ENCODE results near the gene OSBPL5.
"Not testable (repeated sequence)": the region's sequence is repeated elsewhere in the genome, so short reads cannot be mapped to it uniquely, and the experiment has no call there.

Gene OSBPL5

DNA sequence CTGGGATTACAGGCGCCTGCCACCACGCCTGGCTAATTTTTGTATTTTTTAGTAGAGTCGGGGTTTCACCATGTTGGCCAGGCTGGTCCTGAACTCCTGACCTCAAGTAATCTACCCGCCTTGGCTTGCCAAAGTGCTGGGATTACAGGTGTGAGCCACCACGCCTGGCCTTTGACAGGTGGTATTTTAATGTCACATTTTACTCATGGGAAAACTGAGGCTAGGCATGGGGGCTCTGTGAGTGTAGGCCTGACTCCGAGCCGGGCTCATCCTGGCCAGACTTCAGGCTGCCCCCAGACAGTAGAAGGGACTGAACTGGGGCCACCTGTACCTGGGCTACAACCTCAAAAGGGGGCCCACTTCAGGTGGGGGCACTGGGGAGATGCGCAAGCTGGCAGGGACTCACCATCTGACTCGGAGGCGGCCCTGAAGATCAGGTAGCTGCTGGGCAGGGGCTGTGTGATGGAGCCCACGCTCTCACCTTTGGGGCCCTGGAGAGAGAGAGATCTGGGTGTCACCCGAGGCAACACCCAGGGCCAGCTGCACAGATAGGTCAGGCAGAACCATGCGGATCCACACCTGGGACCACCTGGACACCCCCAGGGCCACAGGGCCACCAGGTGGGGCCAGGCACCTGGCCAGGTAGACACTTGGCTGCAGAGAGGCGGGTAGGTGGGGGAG is 45.8 kb downstream of the OSBPL5 start:
- Histone ChIP-seq H3K4me3 (ENCODE audit: low read length) (no peak overlapping the region), H3K9ac (ENCODE audit: low read length) (no peak overlapping the region), H3K27ac (ENCODE audit: low read depth, low read length) (no peak overlapping the region), H3K27me3 (ENCODE audit: control insufficient read depth, insufficient read depth, low read length) (no peaks in the 10 kb centered on the region), H3K36me3 (ENCODE audit: control insufficient read depth, insufficient read depth, low read length) (peaks cover 10% of the 10 kb centered on the region), H3K4me1 (ENCODE audit: control insufficient read depth, insufficient read depth, low read length) (peaks cover 16% of the 10 kb centered on the region)

DNA sequence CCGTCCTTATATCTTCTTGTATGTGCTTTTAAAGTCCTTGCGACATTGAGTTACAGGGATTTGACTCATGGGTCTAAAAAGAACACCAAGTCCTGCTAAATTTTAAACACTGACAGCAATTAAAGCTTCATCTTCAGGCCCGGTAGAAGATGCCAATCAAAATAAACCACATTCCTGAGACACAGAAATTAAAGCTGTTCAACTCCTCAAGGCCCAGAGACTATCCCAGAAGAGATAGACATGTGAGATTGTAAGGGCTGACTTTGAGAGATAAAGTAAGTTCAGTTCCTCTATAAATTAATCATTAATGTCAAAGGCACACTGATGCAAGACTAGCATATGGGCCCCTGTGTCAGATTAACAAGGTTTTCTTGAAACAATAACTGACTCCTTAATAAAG is 49.8 kb downstream of the OSBPL5 start:
- Histone ChIP-seq H3K27me3 (ENCODE audit: control insufficient read depth, insufficient read depth, low read length) (no peaks in the 10 kb centered on the region), H3K36me3 (ENCODE audit: control insufficient read depth, insufficient read depth, low read length) (peaks cover 8% of the 10 kb centered on the region), H3K9ac (ENCODE audit: low read length) (no peak overlapping the region), H3K4me3 (ENCODE audit: low read length) (no peak overlapping the region), H3K27ac (ENCODE audit: low read depth, low read length) (no peak overlapping the region), H3K4me1 (ENCODE audit: control insufficient read depth, insufficient read depth, low read length) (no peaks in the 10 kb centered on the region)

DNA sequence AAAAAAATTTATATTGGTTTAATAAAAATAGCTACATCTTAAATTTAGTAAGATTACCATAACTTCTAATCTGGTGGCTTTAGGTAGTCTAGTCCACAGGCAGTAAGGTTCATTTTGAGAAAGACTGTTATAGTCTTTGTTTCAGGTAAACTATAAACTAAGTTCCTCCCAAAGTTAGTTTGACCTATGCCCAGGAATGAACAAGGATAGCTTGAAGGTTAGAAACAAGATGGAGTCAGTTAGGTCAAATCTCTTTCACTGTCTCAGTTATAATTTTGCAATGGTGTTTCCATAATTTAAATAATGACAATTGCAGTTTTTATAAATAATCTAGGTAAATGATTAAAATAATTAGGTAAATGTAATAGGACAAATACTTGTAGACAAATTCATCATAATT is 51.4 kb downstream of the OSBPL5 start:
- H3K27ac ChIP-seq (ENCODE audit: low read depth, low read length); H3K4me3 ChIP-seq (ENCODE audit: low read length); H3K36me3 ChIP-seq (ENCODE audit: control insufficient read depth, insufficient read depth, low read length); H3K9ac ChIP-seq (ENCODE audit: low read length); H3K4me1 ChIP-seq (ENCODE audit: control insufficient read depth, insufficient read depth, low read length); H3K27me3 ChIP-seq (ENCODE audit: control insufficient read depth, insufficient read depth, low read length): not testable (repeated sequence)

DNA sequence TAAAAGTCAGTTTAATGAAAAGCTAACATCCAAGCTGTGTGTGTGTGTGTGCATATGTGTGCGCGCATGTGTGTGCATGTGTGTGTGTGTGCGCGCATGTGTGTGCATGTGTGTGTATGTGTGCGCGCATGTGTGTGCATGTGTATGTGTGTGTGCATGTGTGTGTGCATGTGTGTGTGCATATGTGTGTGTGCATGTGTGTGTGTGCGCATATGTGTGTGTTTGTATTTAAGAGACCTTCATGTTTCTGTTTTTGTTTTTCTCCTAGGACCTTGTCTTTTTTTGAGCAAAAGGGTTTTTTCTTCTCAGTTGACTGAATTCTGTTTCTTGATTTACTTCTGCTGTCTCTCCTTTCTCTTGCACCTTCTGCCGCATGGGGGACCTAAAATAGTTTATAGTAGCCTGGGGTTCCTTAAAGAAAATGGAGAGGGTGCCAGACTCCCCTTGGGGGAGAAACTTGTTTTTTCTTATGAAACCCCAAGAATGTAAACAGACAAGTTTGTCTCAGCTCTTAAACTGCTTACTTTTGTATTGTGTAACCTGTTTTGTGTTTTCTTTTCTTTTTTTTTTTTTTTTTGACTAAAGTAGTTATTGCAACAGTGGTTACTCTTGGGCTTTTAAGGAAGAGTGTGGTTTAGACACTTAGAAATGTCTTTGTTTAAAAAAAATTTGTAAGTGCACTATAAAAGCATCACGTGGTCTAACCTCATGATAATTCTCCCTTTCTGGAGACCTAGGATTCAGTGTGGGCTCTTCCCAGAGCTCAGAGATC is 53.0 kb downstream of the OSBPL5 start:
- no peaks in the 10 kb centered on the region for H3K4me1 ChIP-seq (ENCODE audit: control insufficient read depth, insufficient read depth, low read length)
- H3K27ac ChIP-seq (ENCODE audit: low read depth, low read length) = no peak overlapping the region
- H3K4me3 ChIP-seq (ENCODE audit: low read length) = no peak overlapping the region
- no peaks in the 10 kb centered on the region for H3K27me3 ChIP-seq (ENCODE audit: control insufficient read depth, insufficient read depth, low read length)
- H3K9ac ChIP-seq (ENCODE audit: low read length) = no peak overlapping the region
- peaks cover 6% of the 10 kb centered on the region for H3K36me3 ChIP-seq (ENCODE audit: control insufficient read depth, insufficient read depth, low read length)

DNA sequence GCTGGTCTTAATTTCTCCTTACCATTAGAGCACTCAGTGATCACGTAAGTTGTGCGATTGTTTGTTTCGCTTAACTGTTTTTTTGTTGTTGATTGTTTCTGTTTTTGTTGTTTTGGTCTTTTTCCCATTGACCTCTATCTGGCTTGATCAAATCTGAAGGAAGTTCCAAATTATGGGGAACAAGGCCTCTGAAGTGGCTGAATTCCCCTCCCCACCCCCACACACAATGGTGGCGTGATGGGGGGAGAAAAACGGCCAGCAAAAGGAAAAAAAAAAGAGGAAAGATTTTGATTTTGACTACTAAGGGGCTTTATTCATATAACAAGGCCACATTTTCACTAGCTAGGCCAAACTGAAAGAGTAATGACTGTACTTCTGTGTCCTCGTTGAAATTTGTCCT is 53.6 kb downstream of the OSBPL5 start:
- no peaks in the 10 kb centered on the region for H3K27me3 ChIP-seq (ENCODE audit: control insufficient read depth, insufficient read depth, low read length)
- H3K36me3 ChIP-seq (ENCODE audit: control insufficient read depth, insufficient read depth, low read length) = peaks cover 8% of the 10 kb centered on the region
- H3K27ac ChIP-seq (ENCODE audit: low read depth, low read length) = no peak overlapping the region
- no peak overlapping the region for H3K9ac ChIP-seq (ENCODE audit: low read length)
- no peaks in the 10 kb centered on the region for H3K4me1 ChIP-seq (ENCODE audit: control insufficient read depth, insufficient read depth, low read length)
- H3K4me3 ChIP-seq (ENCODE audit: low read length) = no peak overlapping the region

DNA sequence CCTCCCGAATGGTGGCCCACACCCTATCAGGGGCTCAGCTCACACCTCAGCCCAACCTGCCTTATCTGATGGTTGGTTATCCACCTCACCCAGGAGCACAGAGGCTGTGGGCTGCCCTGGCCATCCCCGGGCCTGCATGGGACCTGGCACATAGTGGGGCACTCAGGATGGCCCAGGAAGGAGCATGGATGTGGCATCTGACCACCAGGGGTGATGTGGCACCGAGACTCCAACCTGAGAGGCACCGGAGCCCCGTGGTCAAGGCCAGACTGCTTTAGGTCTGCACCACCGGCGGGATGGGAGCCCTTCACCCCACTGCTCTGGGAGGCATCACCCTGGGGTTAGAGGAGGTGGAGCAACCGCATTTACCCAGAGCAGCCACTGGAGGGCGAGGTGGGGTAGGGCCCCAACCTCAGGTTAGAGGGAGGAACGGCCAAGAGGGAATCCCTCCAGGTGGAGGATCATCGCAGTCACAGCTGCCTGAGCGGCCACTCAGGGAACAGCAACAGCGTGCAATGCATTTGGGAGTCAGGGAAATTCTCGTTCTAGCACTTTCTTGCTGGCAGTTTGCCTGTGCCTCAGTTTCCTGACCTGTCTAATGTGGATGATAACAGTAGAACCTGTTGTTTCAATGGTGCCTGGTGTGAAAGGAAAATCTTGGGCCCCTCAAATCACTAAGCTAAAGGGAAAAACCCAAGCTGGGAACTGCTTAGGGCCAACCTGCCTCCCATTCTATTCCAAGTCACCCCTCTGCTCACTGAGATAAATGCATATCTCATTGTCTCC is 55.0 kb downstream of the OSBPL5 start:
- Histone ChIP-seq H3K4me3 (ENCODE audit: low read length) (no peak overlapping the region), H3K36me3 (ENCODE audit: control insufficient read depth, insufficient read depth, low read length) (peaks cover 10% of the 10 kb centered on the region), H3K9ac (ENCODE audit: low read length) (no peak overlapping the region), H3K4me1 (ENCODE audit: control insufficient read depth, insufficient read depth, low read length) (no peaks in the 10 kb centered on the region), H3K27ac (ENCODE audit: low read depth, low read length) (no peak overlapping the region), H3K27me3 (ENCODE audit: control insufficient read depth, insufficient read depth, low read length) (no peaks in the 10 kb centered on the region)

DNA sequence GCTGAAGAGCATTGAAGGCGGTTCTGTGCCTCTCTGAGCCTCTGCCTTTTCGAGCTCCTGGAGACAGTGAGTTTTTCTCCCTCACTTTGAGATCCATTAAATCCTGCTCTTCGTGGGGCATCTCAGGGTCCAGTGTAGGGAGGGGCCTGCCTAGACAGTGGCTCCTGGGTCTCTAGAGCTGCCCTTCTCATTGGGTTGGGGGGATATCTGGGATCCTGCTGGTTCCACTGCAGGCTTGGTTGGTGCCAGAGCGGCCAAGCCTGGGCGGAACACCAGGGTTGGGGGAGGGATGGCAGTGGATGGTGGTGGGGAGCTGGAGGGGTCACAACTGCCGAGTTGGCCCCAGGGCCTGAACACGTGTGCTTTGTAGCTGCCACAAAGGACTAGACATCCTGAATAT is 55.7 kb downstream of the OSBPL5 start:
- Histone ChIP-seq H3K9ac (ENCODE audit: low read length) (no peak overlapping the region), H3K4me1 (ENCODE audit: control insufficient read depth, insufficient read depth, low read length) (no peaks in the 10 kb centered on the region), H3K27me3 (ENCODE audit: control insufficient read depth, insufficient read depth, low read length) (no peaks in the 10 kb centered on the region), H3K27ac (ENCODE audit: low read depth, low read length) (no peak overlapping the region), H3K36me3 (ENCODE audit: control insufficient read depth, insufficient read depth, low read length) (peaks cover 10% of the 10 kb centered on the region), H3K4me3 (ENCODE audit: low read length) (no peak overlapping the region)

DNA sequence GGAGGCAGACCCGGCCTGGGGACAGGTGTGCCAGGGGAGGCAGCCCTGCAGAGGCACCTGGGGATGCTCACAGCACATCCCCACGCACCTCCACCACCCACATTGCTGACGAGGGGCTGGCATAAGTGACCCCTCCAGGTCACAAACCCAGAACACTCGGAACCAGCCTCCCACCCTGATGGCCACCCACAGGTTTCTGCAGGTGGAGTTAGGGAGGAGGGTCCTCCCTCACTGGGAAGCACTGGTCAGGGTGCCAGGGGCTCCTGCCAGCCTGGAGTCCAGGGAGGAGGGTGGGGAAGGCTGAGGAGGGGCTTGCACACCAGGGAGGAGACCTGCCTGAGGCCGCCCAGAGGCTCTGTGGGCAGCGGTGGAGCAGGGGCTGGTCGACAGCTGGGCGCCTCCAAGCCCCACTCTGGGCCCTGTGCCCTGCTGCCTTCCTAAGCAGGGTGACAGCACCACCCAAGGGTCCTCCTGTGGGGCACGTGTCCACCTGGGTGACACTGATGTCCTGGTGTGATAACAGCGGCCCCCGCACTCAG is 56.9 kb downstream of the OSBPL5 start:
- Histone ChIP-seq H3K27ac (ENCODE audit: low read depth, low read length) (no peak overlapping the region), H3K9ac (ENCODE audit: low read length) (no peak overlapping the region), H3K4me3 (ENCODE audit: low read length) (no peak overlapping the region), H3K27me3 (ENCODE audit: control insufficient read depth, insufficient read depth, low read length) (no peaks in the 10 kb centered on the region), H3K4me1 (ENCODE audit: control insufficient read depth, insufficient read depth, low read length) (no peaks in the 10 kb centered on the region), H3K36me3 (ENCODE audit: control insufficient read depth, insufficient read depth, low read length) (peaks cover 13% of the 10 kb centered on the region)

DNA sequence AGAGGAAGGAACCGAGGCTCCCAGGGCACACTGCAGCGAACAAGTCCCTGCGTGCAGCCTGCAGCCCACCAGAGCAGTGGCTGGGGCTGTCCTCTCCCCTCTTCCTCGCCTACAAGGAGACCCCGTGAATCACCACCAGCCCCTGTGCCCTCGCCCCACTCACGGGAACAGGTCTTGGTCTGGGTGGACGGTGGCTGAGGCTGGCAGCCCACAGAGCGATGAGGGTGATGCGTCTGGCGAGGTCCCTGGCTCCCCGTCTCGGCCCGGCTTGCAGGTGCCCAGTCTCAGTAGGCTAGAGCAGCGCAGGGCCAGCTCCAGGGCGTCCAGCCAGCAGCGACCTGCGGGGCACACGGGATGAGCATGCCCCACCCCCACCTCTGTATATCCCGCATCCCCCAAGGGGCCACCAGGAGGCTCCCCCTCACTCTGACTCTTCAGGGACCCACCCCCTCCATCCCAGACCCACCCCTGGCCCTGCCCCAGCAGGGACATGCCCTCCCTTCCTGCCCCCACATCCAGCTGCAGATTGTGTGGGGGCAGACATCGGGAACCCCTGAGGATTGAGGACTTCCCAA is 57.4 kb downstream of the OSBPL5 start:
- H3K36me3 ChIP-seq (ENCODE audit: control insufficient read depth, insufficient read depth, low read length) = peaks cover 13% of the 10 kb centered on the region
- H3K4me3 ChIP-seq (ENCODE audit: low read length) = no peak overlapping the region
- no peaks in the 10 kb centered on the region for H3K27me3 ChIP-seq (ENCODE audit: control insufficient read depth, insufficient read depth, low read length)
- H3K27ac ChIP-seq (ENCODE audit: low read depth, low read length) = no peak overlapping the region
- H3K4me1 ChIP-seq (ENCODE audit: control insufficient read depth, insufficient read depth, low read length) = no peaks in the 10 kb centered on the region
- H3K9ac ChIP-seq (ENCODE audit: low read length) = no peak overlapping the region

DNA sequence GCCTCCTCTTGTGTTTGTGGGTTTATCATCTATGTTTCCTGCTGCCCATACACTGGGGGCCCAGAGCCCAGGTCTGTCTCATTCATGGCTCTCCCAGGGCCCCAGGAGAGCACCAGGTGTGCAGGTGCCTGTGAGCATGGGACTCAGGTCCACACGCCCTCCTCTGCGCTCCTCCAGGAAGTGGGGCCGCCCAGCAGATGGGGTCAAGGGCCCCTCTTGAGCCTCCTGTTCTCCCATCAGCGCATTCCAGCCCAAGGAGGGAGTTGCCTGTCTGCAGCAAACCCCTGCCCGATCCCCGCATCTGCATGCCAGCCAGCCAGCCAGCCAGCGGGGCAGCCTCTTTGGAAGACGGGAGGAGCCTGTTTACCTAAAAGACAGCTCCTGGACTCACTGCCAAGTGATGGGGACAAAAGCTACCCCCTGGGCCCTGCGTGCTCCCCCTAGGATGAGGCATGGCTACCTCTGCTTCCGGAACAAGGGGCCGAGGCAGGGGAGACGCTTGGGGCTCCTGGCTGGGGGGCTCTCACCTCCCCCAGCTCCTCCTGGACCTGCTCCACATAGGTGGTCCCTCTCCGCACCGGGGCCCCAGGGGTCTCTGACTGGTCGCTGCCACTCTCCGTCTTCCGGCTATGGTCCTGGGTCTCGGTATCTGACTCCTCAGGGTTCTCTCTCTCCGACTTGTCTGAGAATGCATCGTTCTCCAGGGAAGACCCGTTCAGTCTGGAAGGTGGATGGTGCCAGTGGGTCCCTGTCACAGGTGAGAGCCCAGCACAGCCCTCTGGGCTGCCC is 58.2 kb downstream of the OSBPL5 start:
- H3K4me1 ChIP-seq (ENCODE audit: control insufficient read depth, insufficient read depth, low read length) = no peaks in the 10 kb centered on the region
- H3K36me3 ChIP-seq (ENCODE audit: control insufficient read depth, insufficient read depth, low read length) = peaks cover 15% of the 10 kb centered on the region
- H3K4me3 ChIP-seq (ENCODE audit: low read length) = no peak overlapping the region
- no peak overlapping the region for H3K9ac ChIP-seq (ENCODE audit: low read length)
- H3K27ac ChIP-seq (ENCODE audit: low read depth, low read length) = no peak overlapping the region
- H3K27me3 ChIP-seq (ENCODE audit: control insufficient read depth, insufficient read depth, low read length) = no peaks in the 10 kb centered on the region

DNA sequence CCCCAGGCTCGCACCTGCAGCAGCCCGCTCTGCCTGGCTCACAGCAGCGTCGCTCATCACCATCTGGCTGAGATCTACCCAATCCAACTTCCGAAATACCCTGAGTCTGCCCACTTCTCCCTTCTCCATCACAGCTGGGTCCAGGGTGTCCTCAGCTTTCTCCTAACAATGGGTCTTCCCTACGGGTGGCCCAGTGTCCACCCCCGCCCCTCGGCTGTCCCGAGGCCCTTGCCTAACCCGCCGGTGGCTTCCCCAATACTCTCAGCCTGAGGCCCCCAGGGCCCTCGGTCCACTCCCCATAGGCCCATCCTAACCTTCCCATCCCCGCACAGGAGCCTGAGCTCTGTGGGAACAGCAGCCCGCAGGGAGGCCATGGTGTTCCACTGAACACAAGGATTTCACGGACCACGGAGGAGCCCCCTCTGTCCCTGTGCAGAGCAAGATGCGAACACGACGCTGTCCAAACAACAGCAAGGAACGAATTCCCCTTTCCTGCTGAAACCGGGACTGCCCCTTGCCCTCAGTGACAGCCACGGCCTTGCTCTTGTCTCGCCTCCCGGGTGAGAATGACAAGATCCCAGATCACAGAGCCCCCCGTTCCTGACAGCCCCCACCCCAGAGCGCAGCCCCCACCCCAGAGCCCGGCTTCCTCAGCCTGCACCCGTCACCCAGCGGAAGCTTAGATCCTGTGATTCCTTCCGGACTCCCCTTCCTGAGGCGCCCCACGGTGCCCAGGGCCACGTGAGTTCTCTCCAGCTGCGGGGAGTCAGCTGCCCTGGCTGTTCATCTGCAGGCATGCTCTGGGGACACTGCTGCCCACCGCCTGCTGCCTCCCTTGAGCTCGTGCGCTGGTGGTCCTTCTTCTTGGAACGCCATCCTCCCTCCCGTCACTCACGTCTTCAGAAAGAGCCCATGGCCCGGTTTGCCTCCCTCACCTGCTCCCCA is 59.0 kb downstream of the OSBPL5 start:
- Histone ChIP-seq H3K4me1 (ENCODE audit: control insufficient read depth, insufficient read depth, low read length) (no peaks in the 10 kb centered on the region), H3K9ac (ENCODE audit: low read length) (no peak overlapping the region), H3K27me3 (ENCODE audit: control insufficient read depth, insufficient read depth, low read length) (no peaks in the 10 kb centered on the region), H3K36me3 (ENCODE audit: control insufficient read depth, insufficient read depth, low read length) (peaks cover 18% of the 10 kb centered on the region), H3K4me3 (ENCODE audit: low read length) (no peak overlapping the region), H3K27ac (ENCODE audit: low read depth, low read length) (no peak overlapping the region)

Measured in rectal smooth muscle tissue (tissue), 1 donor.